Right kidney (tissue), 1 donor: ENCODE data around the gene ZNG1B.
"Not testable (repeated sequence)": the region's sequence is repeated elsewhere in the genome, so short reads cannot be mapped to it uniquely, and the experiment has no call there.

ENCODE experiments used
- DNase-seq: peaks from one replicate; pipeline ENCODE4 v3.0.0-alpha.2; 2016

The ZNG1B gene

DNA sequence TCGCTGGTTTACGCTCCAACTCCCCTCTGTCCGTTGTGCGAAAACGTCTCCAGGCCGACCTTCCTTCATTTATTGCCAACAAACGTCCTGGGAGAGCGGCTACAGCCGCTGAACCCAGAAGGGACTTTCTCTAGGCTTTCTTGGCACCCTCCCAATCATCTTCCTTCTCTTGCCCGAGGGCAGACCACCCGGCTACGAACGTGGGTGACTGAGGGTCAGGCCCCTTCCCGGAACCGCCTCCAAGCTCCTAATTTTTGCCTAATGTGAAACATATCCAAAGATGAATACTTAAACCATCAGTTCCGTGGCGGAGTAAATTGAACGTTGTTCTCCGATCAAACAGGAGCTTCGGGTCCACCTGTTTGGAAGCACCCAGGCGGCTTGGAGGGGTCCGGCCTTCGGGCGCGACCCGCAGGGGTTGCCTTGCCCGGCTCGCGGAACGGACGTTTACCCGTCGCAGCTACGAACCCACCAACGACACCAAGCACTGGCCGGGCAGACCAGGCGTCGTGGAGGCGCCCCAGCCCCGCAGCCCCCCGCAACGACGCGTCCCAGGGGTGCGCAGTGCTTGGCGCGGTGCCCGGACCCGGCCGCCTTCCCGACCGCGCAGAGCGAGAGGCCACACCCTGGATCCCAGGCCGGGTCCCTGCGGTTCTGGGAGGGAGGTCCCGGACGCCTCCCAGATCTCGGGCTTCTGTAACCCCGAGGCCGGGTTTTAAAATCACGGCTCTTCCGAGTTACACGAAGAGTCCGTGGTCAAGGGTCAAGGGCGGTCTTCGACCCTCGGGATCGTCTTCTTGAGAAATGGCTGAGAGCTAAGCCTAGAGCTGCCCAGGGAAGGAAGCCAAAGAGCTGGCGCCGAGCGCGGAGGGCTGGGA, 65.0 kb downstream of the ZNG1B start:
- peak; percentile 20 for DNase-seq

DNA sequence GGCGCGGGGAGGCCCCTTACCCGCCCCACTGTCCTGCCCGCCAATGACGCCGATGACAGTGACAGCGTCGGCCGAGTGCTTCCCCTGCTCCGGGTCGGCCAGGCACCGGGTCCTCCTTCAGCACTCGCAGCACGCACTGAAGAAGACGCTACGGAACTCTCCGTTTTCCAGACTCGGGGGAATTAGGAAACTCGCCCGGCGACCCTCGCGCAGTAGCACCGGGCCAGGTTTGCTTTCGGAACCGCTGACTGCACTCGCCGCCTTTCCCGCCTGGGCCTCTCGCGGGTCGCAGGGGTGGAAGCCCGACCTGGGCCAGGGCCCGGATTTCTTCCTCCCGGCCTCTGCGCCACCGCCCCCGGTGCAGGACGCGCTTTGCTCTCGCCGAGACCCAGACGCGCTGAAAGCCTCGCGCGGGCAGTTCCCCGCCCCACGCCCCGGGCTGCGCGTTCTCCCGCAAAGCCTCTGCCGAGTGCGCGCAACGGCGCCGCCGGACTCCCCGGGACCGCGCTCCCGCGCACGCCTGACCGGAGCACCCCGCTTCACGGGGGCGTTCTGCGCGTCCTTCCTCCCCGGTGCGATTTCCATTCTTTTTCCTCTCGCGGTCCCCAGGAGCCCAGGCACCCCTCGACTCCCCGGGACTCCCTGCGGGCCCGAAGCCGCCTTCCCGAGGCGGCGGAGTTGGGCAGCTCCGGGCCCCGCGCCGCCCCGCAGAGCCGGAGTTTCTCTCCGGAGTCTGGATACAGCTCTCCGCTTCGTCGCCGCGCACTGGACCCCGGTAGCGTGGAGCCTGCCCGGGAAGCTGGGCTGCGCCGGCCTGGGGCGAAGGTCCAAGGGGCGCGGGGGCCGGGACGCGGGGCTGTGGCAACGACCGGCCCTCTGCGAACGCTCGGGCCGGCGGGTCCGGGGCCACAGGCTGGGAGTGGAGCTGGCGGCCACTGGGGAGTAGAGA, 65.9 kb downstream of the ZNG1B start:
- DNase-seq = peak; percentile 44

DNA sequence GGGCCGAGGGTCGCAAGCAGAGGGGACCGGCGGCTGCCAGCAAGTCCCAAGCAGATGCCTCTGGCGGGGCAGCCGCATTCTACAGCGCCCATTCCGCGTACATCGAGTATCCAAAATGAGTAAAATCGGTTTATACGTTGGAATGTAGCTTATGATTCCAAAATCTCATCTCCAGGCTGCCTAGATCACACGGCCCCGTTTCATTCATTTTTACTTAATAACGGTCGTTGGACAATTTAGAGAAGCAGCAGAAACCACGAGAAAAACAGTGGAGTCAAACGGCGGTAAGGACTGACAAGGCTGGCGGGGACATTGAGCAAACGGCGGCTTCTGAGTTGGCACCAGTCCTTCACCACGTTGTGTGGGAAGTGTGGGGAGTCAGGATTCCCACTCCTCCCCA, 66.6 kb downstream of the ZNG1B start:
- DNase-seq = peak; percentile 33

DNA sequence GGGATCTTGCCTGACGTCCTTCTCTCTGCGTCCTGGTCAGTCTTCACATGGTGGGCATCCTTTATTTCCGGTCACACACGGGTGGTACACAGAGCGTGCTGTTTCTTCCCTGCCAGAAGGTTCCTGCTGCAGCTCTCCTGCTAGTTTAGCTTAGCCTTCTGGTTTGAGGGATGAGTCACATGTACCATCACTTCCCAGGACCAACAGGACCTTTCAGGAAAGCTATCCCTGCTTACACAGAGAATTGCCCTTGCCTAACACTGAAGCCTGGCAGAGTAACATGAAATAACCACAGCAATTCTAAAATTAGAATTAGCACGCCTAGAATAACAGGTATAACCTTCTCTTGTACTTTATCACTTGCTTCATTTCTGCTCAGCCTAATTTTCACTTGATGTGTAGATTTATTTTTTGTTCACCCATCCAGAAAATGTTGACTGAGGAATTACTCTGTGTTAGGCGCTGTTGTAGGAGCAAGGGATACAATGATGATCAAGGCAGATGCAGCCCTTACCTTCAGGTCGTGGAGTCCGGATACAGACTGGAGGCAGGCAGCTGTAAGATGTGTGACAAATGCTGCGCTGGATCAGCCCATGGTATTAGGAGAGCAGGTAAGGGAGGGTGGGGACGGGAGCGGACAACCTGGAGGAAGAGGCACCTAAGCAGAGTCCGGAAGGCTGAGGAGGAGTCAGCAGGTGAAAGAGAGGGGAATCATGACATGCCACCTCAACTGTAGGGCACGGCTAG, 70.1 kb downstream of the ZNG1B start:
- not testable (repeated sequence) for DNase-seq

GRCh38 chr2:113508187-113508586, 70.7 kb downstream of the ZNG1B start:
- not testable (repeated sequence) for DNase-seq

- DNase-seq = not testable (repeated sequence)
These were observed 73.4 kb downstream of the ZNG1B start for GRCh38 chr2:113510913-113511312.

GRCh38 chr2:113511859-113512258, 74.4 kb downstream of the ZNG1B start:
- DNase-seq = not testable (repeated sequence)

DNA sequence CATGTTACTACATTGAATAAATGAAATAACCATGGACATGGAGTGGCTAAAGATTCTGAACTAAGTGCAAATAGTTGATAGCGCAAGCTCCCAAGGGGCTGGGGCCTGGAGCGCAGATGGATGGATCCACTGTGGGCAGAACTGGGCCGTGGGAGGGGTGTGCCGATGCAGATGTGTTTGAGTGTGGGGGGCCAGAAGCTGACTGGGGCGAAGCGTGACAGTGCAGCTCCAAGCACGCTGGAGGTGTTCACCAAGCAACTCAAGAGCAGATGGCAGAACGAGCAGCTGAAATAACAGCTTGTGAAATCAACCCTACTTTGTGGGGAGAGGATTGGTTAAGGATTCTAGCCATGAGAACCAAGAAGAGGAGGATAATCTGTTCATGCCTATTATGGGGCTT, 78.0 kb downstream of the ZNG1B start:
- not testable (repeated sequence) for DNase-seq

DNA sequence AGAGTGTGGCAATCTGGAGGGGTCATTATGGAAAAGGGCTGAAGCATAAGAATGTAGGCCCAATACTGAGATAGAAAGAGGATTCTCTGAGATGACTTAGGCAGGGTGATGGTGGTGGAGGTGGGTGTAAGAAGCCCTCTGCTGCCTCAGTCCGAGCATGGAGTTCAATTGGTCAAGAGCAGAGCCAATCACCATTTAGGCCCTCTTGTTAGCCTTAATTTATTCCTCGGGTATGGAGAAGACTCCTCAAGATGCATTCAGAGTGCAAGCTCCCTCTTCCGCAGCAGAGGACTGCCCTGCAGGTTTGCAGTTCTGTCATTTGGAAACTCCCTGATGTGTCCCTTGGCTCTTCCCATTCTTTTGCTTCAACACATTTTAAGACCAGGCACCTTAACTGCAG, 78.5 kb downstream of the ZNG1B start:
- DNase-seq = not testable (repeated sequence)

DNA sequence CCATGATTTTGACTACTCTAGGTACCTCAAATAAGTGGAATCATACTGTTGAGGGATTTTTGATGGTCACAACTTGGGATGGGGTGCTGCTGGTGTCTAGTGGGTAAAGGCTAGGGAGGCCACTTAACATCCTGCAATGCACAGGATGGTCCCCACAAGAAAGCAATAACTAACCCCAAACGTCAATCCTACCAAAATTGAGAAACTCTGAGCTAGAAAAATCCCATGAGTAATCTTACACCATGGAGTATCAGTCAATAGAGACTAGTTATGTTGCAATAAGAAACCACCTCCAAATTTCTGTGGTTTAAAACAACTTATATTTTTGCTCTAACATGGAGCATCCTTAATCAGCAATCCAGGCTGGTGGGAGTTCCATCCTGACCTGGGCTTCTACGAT, 79.5 kb downstream of the ZNG1B start:
- not testable (repeated sequence) for DNase-seq

- DNase-seq = not testable (repeated sequence)
These were observed 83.3 kb downstream of the ZNG1B start for GRCh38 chr2:113520837-113521236.

GRCh38 chr2:113521492-113521891, 84.0 kb downstream of the ZNG1B start:
- DNase-seq = not testable (repeated sequence)

- DNase-seq = not testable (repeated sequence)
These were observed 87.5 kb downstream of the ZNG1B start for GRCh38 chr2:113524986-113525385.

- not testable (repeated sequence) for DNase-seq
These were observed 90.0 kb downstream of the ZNG1B start for GRCh38 chr2:113527350-113528045.

DNA sequence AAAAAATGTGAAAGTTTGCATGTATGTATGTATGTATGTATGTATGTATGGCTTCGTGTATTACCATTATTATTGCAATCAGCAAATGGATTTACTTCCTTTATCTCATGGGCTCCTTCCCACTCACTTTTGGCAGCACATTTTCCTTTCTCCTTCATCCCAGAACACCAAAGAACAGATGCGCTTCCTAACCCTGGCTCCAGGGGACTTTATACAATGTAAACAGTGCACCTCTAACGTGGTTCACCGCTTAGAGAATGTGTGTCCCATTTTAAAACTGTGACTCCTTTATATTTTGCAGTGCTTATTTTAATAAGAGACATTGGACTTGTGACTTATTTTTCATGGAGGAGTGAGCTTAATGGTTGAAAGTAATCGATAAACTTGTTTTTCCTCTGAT, 90.6 kb downstream of the ZNG1B start:
- DNase-seq = not testable (repeated sequence)

GRCh38 chr2:113528904-113529303, 91.4 kb downstream of the ZNG1B start:
- not testable (repeated sequence) for DNase-seq

- not testable (repeated sequence) for DNase-seq
These were observed 95.5 kb downstream of the ZNG1B start for GRCh38 chr2:113532991-113533390.

DNA sequence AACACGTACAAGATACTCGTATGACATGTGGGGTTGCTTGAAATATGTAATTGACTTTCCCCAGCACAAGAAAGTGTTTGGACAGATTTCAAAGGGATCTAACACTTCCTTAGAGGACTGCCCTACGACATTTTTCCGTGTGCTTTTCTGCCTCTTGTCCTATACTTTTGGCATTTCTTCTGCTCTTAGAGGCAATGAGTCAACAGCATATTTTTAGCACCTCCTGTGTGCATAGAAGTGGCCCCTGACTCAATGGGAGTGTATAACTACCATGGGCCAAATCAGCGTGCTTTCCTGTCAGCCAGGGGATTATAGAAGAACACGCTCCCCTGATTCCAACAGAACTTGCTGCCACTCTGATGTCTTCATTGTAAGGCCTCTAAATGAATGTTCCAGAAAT, 99.1 kb downstream of the ZNG1B start:
- DNase-seq = not testable (repeated sequence)

GRCh38 chr2:113540834-113541203, 103.3 kb downstream of the ZNG1B start:
- DNase-seq = not testable (repeated sequence)

- DNase-seq = peak; percentile 84
These were observed 103.9 kb downstream of the ZNG1B start for GRCh38 chr2:113541204-113541975.
